Inflammatory macrophage treated with lipopolysaccharide for 4 hours (primary cell): Measurements from ENCODE around the gene ABCD4.
"Not testable (repeated sequence)": the region's sequence is repeated elsewhere in the genome, so short reads cannot be mapped to it uniquely, and the experiment has no call there.

ENCODE experiments used
- DNase-seq: peaks from one replicate; pipeline ENCODE4 v3.0.0-alpha.2; 2020

The ABCD4 gene

DNA sequence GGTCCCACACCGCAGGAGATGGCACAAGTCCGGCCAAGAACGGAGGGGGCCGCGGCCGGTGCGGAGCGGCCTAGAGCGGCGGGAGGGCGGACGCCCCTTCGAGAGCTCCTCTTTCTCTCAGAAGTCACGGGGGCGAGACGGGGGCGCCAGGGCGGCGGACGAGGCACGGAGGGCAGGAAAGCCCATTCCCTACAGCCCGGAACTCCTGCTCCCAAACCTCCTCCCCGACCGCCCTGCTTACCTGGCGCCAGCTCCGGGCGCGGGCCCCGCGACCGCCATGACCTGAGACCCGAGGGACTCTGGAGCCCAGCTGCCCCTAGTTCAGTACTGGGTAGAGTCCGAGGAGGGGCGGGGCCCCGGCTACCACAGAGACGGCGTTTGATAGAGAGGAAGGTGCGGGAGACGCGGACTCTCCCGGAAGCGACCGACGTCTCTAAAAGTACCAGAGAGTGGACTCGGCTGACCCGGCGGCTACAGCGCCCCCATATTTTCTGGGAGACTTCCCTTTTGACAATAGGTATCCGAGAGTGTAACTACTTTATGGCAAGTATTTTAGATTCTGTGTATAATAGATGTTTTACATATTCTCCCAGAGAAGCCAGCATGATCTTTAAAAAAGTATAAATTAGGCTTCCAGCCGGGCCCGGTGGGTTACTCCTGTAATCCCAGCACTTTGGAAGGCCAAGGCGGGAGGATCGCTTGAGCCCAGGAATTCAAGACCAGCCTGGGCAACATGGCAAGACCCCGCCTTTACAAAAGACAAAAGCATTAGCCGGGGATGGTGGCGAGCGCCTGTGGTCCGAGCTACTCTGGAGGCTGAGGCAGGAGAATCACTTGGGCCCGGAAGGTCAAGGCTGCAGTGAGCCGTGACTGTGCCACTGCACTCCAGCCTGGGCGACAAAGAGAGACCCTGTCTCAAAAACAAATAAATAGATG lies at the start of gene ABCD4:
Gene ABCD4, minus strand, starts transcription at position 301 of the 936 bp plus-strand sequence. Its CDS starts 22 bp downstream, at position 279.
- DNase-seq = peak; percentile 94

DNA sequence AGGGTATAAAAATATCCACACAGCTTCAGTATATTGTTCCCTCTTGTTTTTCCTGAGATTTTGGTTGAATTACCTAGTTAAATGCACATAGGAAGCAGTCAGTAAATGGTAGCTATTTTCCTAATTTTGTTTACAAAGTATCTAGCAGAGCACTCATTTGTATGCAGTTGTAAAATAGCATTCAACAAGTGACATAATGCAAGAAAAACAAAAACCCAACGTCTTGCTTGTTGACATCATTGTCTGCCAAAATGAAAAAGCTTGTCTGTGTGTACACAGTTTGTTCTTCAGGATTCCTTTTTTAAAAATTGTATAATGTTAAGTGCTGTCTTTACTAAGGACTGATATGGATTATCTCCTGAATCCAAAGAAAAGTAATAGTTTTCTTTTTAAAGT lies 48.2 kb upstream of the ABCD4 start:
- no peak for DNase-seq

DNA sequence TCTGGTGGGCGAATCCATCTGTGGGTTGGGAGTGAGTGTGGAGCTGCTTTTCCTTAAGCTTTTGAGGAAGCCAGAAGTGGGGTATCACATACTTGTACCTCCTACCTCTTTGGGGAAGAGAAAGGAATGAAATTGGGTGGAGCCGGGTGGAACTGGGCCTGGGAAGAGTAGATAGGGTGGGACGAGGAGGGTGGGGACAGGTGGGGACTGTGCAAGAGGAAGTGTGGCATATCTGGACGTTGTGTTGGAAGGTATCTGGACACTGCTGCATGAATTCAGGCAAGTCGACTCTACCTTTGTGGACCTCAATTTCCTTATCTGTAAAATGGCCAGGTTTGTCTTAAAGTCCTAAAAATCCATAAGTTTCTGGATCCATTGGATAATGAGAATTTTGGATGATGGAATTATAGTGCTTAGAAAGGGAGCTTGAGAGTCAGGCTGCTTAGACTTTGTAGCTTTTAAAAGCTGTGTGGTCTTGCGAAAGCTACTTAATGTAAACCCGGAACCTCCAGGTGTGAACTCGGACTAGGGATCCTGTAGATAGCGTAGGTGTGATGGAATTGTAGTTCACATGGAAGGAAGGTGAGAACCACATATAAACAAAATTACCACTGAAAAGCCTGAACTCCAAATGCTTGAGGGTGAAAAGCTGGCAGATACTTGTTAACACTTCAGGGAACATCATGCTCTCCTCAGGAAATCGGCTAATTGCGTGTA lies 47.6 kb upstream of the ABCD4 start:
- no peak for DNase-seq

DNA sequence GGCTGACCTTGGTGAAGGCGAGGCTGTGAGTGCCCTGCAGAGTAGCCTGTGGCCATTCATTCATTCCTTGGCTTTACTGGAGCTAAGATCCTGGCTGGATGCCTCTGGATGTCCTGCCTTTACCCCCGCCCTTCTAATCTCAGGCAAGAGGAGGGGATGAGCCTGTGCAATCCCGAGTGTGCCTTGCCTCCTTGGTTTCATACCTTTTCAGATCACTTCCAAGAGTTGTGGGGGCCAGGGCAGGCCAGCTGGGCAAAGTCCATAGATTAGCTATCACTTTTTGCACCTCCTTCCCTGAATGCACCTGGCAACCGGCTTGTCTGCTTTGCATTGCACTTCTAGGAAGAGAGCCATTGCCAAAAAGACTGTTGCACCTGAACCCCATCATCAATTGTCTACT lies 47.0 kb upstream of the ABCD4 start:
- no peak for DNase-seq

DNA sequence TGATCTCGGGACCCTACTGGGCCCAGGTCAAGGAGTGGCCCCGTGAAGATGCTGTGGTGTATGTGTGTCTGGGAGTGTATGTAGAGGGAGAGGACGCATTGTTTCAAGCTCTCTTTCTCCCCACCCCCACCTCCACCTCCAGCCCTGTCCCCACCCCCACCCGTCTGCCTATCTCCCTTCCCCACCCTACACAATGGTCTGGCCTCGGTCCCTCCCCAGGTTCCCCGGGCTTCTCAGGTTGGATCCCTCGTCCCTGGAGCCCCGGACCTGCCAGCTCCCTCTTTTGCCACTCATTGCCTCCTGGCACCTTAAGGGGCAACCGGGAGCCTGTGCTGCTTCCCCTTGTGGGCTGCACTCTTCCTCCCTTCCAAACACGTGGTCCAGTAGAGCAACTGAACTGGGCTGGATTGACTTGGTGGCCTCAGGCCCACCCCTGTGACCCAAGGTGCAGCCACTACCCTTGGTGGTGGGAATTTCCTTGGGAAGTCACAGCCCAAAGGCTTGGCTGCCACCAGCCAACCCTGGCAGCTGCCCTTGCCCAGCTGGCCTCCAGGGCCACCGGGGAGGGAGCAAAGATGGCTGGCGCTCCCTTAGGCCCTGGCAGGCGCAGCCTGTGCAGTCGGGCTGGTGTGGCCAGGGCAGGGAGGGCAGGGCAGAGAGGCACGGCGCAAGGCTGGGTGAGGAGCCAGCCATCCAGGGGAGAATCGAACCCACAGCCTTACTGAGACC lies 46.2 kb upstream of the ABCD4 start:
- DNase-seq = no peak

DNA sequence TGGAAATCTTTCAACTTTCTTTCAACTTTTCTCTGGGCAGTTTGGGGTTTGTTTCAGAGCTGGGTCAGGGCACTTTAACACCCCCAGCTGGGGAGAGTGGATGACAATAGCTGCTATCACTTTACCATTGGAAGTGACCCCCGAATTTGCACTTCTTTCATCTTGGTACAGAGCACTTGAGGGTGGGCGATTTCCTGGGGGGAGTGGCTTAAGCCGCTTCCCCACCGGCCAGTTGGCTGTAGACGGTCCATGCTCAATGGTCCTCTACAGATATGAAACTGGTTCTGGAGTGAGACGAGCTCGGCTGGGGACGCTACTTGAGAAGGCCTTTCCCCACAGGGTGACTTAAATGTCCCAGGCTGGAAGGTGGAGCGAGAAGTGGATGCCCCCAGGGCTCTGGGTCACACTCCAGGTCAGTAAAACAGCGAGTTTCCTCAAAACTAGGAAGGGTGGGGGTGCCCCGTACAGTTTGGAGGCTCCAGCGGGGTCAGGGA lies 45.6 kb upstream of the ABCD4 start, which contains the start of gene VRTN:
Gene VRTN, plus strand, starts transcription at position 231 of the 494 bp plus-strand sequence. CDS start 8,313 bp downstream, outside the sequence.
- DNase-seq = no peak

DNA sequence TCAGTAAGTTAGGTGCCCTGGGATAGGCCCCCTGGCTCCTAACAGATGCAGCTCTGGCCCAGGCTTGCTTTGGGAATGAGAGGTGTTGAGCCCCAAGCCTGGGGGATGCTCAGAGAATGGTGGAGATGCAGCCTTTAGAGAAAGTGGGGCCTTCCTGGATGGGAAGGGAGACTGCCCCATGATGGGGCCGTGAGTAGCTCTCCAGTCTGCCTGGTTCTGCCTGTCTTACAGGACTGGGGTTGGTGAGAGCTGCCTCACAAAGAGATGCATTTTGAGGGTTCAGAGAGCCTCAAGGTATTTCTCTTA lies 45.0 kb upstream of the ABCD4 start:
- DNase-seq = no peak

DNA sequence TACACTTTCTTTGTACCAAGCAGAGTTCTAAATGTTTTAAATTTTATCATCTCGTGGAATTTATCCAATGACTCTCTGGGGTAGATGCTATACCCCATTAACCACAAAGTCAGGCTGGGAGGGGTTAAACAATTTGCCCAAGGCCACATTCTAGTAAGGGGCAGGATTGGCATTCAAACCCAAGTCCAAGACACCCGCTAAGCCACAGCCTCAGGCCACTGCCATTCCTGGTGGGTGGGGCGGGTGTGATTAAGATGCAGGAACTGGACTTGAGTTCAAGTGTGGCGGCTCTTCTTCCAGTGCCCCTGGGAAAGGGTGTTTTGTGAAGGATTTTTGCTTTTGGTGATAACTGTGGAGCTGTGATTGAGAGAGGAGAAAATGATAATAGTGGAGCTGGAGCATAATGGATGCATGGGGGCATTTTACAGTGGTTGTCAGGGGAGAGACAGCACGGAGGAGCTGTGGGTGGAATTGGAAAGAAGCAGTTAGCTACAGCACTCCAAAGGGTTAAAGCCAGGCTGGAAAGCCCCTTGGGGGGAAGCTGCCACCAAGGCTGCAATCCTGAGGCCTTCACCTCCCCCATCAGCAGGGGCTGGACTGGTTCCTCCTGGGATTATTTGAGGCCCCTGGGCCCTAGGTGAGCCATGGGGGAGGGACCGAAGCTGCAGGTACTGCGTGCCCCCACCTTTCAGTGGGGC lies 44.5 kb upstream of the ABCD4 start:
- no peak for DNase-seq

DNA sequence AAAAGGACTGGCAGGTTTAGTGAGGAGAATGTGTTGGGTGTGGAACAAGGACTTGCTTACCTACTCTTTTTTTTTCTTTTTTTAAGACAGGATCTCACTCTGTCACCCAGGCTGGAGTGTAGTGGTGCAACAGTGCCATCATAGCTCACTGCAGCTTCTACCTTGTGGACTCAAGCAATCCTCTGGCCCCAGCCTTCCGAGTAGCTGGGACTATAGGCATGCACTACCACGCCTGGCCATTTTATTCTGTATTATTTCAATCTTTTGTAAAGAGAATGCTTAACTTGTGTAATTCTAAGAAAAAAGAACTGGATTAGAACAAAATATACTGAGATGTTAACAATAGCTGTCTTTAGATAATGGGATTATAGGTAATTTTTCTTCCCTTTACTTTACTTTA lies 43.6 kb upstream of the ABCD4 start:
- no peak for DNase-seq

DNA sequence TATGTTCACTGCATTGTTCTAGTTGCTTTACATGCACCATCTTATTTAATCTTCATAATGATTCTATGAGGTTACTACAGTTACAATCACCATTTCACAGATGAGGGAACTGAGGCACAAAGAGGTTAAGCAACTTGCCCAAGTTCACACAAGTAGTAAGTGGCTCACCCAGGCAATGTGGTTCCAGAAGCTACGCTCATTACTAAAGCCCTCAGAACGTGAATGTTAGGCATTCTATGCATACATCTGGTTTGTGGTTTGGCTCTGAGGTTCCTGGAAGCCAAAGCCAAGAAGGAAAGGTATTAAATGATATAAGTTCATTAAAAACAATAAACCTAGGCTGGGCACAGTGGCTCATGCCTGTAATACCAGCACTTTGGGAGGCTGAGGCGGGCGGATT lies 31.2 kb upstream of the ABCD4 start:
- DNase-seq = no peak

DNA sequence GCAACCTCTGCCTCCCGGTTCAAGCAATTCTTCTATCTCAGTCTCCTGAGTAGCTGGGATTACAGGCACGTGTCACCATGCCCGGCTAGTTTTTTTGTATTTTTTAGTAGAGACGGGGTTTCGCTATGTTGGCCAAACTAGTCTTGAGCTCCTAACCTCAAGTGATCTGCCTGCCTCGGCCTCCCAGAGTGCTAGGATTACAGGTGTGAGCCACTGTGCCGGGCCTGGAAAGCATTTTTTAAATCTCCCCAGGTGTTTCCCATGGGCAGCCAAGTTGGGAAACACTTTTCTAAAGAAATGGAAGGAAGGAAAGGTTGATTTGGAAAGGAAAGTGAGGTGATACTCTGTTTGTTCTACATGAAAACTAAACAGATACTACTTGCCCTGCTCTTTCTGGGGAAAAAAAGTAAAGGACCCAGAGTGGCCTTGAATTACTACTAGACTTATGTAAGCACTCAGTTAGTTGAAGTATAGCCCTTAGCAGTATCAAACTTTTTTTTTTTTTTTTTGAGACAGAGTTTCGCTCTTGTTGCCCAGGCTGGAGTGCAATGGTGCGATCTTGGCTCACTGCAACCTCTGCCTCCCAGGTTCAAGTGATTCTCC lies 27.3 kb upstream of the ABCD4 start:
- not testable (repeated sequence) for DNase-seq

DNA sequence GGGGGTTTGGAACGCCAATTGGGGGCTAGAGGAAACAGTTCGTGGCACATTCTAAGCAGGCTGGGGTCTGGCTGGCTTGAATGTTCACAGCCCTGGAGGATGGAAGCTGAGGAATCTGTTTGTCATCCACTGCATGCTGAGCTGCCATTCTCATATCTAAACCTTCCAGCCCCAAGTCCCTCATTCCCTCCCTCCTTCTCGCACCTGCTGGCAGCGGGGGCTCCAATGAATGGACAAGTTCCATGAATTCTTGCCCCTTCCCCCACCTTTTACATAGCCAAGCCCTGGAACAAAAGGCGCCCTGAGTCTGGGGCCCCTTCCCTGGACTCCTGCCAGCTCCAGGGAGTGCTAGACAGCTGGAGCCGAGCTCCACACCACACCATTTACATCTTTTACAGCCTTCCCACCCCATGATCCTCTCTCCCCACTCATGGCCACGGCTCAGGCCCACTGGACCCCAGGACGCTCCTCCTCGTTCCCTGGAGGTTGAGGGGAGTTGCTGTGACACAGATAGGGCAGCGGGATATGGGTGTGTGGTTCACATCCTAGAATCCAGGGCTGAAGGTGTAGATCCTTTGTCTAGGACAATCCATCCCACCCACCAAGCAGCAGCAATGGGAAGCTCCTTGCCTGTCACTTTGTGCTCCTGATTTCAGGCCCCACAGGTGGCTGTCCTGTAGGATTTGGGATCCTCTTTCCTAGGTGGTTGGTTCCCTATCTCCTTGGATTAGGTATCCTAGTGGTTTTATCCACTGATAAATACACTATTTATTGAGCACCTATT lies 23.8 kb upstream of the ABCD4 start:
- DNase-seq = no peak

DNA sequence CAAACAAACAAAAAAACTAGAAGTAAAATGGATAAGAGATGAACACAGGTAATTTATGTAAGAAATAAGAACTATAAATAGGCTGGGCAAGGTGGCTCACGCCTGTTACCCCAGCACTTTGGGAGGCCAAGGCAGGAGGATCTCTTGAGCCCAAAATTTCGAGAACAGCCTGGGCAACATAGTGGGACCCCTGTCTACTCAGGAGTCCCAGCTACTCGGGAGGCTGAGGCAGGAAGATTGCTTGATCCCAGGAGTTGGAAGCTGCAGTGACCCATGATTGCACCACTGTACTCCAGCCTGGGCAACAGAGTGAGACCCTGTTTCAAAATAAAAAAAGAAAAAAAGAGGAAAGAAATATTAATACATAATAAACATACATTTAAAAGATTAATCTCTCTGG lies 22.7 kb upstream of the ABCD4 start:
- DNase-seq = no peak

DNA sequence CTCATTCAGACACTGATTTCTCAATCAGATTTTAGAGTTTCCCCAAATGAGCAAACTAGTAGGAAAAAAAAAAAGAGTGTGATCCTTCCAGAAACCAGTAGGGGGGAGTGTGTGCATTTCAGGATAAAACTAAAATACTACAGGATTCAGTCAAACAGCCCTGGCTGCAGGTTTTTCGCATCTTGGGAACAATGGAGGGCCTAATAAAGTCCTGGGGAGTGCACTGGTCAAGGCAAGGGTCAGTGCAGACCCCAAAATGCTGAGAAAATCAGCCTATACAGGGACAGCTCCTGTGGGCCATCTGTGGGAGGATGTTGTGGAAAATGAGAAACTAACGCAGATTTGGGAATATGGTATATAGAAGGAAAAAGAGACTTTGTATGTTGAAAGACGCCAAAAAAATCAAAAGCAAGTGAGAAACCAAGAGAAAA lies 22.2 kb upstream of the ABCD4 start:
- peak; percentile 57 for DNase-seq

DNA sequence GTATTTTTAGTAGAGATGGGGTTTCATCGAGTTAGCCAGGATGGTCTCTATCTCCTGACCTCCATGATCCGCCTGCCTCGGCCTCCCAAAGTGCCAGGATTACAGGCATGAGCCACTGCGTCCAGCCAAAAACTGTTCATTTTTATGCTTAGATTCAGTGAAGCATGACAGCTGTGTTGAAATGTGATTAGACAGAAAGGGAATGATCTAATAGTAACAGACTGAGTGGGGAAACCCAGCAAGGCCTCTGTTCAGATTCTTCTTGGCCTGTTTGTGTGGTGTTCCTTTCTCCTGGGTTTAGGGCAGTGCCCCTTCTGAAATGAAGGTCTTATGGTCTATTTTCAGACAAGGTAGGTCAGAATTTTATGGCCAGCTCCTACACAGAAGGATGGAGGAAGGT lies 11.8 kb upstream of the ABCD4 start:
- no peak for DNase-seq

DNA sequence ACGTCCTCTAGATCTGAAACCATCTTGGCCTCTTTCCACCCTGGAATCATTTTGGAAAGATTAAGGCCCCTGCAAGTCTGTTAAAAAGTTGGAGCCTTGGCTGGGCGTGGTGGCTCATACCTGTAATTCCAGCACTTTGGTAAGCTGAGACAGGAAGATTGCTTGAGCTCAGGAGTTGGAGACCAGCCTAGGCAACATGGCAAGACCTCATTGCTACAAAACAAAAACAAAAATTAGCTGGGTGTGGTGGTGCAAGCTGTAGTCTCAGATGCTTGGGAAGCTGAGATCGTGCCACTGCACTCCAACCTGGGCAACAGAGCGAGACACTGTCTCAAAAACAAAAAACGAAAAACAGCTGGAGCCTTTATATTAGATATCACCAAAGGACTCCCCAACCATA lies 10.9 kb upstream of the ABCD4 start:
- DNase-seq = no peak

DNA sequence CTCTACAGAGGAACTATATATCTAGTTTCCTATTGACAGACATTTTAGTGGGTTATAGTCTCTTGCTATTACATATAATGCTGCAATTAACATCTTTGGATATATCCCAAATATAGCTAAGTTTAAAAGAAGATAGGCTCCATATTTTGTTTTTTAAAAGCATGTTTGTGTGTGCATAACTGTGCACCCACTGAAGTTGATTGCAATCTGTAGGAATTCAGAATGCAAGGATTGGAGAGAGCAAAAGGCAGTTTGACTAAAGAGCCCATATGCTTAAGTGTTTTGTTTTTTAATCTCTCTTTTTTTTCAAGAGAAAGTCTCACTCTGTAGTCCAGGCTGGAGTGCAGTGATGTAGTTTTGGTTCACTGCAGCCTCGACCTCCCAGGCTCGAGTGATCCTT lies 9.4 kb upstream of the ABCD4 start:
- no peak for DNase-seq

DNA sequence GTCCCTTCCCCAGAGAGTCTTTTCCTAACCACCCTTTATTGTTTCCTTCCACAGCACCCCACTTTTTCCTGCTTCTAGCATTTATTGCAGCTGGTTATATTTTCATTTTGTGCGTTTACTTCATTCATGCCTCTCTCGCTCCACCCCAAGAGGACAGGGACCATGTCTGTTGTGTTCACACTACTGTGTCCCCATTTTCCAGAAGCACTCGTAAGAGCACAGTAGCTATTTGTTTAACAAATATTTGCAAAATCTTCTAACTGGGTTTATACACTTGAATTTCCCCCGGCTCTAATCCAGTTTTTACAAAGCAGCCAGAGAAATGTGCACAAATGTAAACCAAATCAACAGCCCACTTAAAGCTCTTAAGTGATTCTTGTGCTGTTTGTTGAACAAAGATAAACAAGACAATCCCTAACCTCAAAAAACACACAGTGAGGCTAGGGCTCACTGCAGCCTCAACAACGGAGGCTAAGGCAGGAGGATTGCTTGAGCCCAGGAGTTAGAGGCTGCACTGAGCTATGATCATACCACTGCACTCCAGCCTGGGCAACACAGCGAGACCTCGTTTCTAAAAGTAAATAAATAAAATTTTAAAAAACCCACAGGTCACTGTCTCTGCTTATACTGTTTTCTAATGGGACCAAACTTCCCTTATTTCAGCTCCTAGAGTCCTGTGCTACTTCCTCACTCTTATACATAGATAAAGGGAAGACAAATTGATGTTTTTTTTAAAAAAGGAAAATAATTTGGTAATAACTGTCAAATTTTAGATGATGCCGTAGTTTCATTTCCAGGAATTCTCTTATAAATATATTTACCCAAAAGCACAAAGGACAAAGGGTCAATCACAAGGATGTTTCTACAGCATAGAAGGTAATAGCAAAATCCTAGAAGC lies 6.6 kb upstream of the ABCD4 start:
- peak; percentile 35 for DNase-seq

DNA sequence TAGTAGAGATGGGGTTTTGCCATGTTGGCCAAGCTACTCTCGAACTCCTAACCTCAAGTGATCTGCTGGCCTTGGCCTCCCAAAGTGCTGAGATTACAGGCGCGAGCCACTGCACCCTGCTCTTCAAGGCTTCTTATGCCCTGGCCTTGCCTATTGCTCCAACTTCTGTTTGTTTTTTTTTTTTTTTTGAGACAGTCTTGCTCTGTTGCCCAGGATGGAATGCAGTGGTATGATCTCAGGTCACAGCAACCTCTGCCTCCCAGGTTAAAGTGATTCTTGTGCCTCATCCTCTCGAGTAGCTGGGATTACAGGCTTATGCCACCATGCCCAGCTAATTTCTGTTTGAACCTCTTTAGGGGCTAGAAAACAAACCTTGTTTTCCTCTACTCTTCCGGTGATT lies 6.0 kb upstream of the ABCD4 start:
- DNase-seq = no peak

DNA sequence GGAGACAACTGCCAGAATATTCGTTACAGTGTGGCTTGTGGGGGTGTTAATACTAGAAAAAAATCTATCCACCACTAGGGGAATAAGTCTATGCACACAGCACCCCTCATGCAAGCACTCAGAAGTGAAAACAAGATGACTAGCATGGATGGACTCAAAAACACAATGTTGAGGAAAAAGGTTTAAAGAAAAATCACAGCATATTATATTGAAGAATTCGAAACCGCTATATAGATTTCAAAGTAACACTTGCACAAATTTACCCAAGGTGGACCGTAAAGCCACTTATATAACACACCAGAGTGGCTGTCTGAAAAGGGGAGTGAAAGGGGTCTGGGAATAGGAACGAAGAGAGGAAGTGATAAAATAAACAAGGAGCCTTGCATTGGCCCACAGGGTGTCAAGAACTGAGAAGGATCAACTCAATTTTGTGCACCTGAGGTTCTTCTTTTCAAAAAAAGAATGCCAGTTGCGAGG lies 544 bp downstream of the ABCD4 start:
- peak; percentile 64 for DNase-seq
